Suppressor macrophage (primary cell): Measurements from ENCODE around the gene GLB1L2.
"Not testable (repeated sequence)": the region's sequence is repeated elsewhere in the genome, so short reads cannot be mapped to it uniquely, and the experiment has no call there.

Experiments
- DNase-seq, 4 experiments: peaks; one replicate each; pipeline ENCODE4 v3.0.0-alpha.2; 2020 to 2022

Gene GLB1L2

GRCh38 chr11:134322553-134322952 is 9.2 kb upstream of the GLB1L2 start:
- DNase-seq, result no peak

GRCh38 chr11:134328433-134328832 is 3.4 kb upstream of the GLB1L2 start:
- DNase-seq, result no peak

GRCh38 chr11:134330611-134331353 is 1.0 kb upstream of the GLB1L2 start:
- no peak for DNase-seq

GRCh38 chr11:134332189-134332631 is 422 bp downstream of the GLB1L2 start:
- DNase-seq, result no peak

GRCh38 chr11:134332782-134333181 is 994 bp downstream of the GLB1L2 start:
- DNase-seq, result no peak

GRCh38 chr11:134333312-134333711 is 1.5 kb downstream of the GLB1L2 start:
- no peak for DNase-seq

- peak; percentile 46 to 71 (median 63) for DNase-seq
Measured at GRCh38 chr11:134333946-134334345, 2.2 kb downstream of the GLB1L2 start.

- DNase-seq, result no peak
Measured at GRCh38 chr11:134334796-134335571, 3.2 kb downstream of the GLB1L2 start.

GRCh38 chr11:134337051-134337450 is 5.3 kb downstream of the GLB1L2 start:
- no peak for DNase-seq

GRCh38 chr11:134338068-134338467 is 6.3 kb downstream of the GLB1L2 start:
- no peak for DNase-seq

- no peak for DNase-seq
Measured at GRCh38 chr11:134338654-134339053, 6.9 kb downstream of the GLB1L2 start.

- no peak for DNase-seq
Measured at GRCh38 chr11:134339756-134340155, 8.0 kb downstream of the GLB1L2 start.

GRCh38 chr11:134340354-134340964 is 8.7 kb downstream of the GLB1L2 start:
- DNase-seq, result no peak

GRCh38 chr11:134341805-134342571 is 10.2 kb downstream of the GLB1L2 start:
- DNase-seq, result no peak

- DNase-seq, result no peak
Measured at GRCh38 chr11:134342572-134343340, 11.0 kb downstream of the GLB1L2 start.

- DNase-seq, result no peak
Measured at GRCh38 chr11:134343646-134344045, 11.9 kb downstream of the GLB1L2 start.

GRCh38 chr11:134344497-134345236 is 12.9 kb downstream of the GLB1L2 start:
- not testable (repeated sequence) for DNase-seq

GRCh38 chr11:134345237-134345550 is 13.4 kb downstream of the GLB1L2 start:
- DNase-seq, result no peak

- DNase-seq, result no peak
Measured at GRCh38 chr11:134346101-134346975, 14.6 kb downstream of the GLB1L2 start.

- no peak for DNase-seq
Measured at GRCh38 chr11:134346976-134347350, 15.2 kb downstream of the GLB1L2 start.
